Fibroblast of the aortic adventitia (primary cell): ENCODE measurements around the gene PPP1R8. TPM values are rescaled to one million over a fixed set of nuclear protein-coding genes. Genes with fewer than 3 reads are reported as not detected.
"Not testable (repeated sequence)": the region's sequence is repeated elsewhere in the genome, so short reads cannot be mapped to it uniquely, and the experiment has no call there.

Experiments
- DNase-seq: peaks from one replicate; pipeline ENCODE4 v3.0.0-alpha.2; 2010; ENCODE audit warnings: low read depth
- H3K4me3 ChIP-seq: 2 replicates; pipeline ENCODE4 v1.5.1; 2011; ENCODE audit warnings: low read depth, mild to moderate bottlenecking, control low read depth, low read length, moderate library complexity
- total RNA-seq: library from RNA; depleted of rRNA; stranded (reverse); fragments of >200 nt; gene quantifications from 2 replicates; pipeline ENCODE4 v1.2.3, GENCODE V29; 2012; ENCODE audit warnings: low replicate concordance
- TF ChIP-seq, protein P1 (sequence below): IDR thresholded peaks from 2 replicates; pipeline ENCODE4 v1.5.1; 2011; ENCODE audit warnings: mild to moderate bottlenecking, low read length, control low read depth, inconsistent platforms; ENCODE audit not compliant: insufficient read depth

PPP1R8 gene
- total RNA-seq, 1 donor: 35.2 TPM

DNA sequence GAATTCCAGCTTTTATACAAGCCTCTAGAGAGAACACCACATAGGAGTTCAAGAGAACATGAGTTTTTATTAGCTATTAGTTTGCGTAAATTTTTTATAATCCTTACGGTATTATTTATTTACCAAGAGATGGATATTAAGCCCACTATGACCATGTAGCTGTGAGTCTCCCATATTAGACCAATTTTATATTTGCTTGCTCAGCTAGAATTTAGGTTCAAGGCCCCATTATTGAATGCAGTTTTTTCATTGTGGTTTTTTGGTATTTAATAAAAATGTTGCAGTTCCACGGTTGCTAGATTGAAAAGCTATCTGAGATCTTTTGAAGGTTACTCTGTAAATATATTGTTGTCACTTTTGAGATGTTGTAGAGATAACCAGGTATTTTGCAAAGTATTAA lies 2.9 kb downstream of the PPP1R8 start:
- no peak for DNase-seq
- no peak overlapping the region for H3K4me3 ChIP-seq
- TF ChIP-seq, protein P1, sequence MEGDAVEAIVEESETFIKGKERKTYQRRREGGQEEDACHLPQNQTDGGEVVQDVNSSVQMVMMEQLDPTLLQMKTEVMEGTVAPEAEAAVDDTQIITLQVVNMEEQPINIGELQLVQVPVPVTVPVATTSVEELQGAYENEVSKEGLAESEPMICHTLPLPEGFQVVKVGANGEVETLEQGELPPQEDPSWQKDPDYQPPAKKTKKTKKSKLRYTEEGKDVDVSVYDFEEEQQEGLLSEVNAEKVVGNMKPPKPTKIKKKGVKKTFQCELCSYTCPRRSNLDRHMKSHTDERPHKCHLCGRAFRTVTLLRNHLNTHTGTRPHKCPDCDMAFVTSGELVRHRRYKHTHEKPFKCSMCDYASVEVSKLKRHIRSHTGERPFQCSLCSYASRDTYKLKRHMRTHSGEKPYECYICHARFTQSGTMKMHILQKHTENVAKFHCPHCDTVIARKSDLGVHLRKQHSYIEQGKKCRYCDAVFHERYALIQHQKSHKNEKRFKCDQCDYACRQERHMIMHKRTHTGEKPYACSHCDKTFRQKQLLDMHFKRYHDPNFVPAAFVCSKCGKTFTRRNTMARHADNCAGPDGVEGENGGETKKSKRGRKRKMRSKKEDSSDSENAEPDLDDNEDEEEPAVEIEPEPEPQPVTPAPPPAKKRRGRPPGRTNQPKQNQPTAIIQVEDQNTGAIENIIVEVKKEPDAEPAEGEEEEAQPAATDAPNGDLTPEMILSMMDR: no peak

DNA sequence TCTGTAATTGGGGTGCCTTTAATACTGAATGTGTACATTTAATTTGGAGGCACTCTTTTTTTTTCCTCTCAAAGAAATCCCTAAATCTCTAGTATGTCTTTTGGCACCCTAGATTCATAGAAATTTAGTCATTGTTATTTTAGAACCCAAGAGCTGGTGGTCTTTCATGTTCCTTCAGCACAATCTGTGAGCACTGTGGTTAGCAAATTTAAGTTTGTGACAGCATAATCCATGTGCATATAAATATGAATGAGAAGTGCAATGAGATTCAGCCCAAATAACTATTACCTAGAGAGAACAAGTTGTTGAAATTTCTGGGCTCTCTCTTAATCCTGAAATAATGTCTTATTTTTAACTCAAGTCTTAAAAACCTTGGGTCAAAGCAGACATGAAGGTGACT lies 4.5 kb downstream of the PPP1R8 start:
- TF ChIP-seq, protein P1: no peak
- no peak for DNase-seq
- no peak overlapping the region for H3K4me3 ChIP-seq

DNA sequence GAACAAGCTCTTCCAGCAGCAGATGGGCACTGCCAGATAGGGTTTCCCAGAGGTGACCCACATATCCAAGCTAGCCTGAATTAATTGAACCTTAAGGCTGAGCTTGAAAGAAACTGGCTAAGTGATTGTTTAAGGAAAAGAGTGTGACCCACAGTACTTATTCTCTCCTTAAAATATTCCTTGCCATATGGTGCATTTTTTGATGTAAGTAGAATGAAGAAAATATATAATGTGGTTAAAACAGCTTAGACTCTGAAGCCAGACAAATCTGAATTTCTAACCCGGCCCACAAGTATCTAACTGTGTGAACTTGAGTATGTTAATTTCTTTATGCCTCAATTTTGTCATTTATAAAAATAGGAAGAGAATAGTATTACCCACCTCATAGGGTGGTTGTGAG lies 4.9 kb downstream of the PPP1R8 start:
- TF ChIP-seq, protein P1: no peak
- no peak for DNase-seq
- H3K4me3 ChIP-seq: no peak overlapping the region

DNA sequence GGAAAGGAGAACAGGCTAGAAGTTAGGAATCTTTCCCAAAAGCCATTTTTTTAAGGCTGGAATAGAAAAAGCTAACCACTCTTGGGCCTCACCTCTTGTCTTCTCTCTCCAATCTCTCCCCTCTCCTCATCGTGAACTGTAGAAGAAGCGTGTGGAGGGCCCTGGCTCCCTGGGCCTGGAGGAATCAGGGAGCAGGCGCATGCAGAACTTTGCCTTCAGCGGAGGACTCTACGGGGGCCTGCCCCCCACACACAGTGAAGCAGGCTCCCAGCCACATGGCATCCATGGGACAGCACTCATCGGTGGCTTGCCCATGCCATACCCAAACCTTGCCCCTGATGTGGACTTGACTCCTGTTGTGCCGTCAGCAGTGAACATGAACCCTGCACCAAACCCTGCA lies 19.4 kb downstream of the PPP1R8 start:
- H3K4me3 ChIP-seq: no peak overlapping the region
- DNase-seq: no peak
- TF ChIP-seq, protein P1: no peak

DNA sequence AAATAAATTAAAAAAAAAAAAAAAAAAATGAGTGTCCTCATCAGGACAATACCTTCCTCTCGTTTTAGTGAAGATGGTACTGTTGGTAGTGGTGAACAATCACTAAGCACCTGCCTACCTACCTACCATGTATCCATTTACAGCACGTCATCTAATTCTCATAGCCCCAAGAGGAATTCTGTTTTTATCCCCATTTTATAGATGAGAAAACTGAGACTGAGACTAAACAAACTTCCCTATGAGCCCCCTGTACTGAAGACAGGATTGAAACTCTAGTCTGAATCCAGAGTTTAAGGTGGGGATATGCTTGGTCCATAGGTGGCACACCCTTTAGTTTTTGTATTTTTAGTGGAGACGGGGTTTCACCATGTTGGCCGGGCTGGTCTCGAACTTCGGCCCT lies 24.5 kb downstream of the PPP1R8 start:
- no peak for DNase-seq
- no peak overlapping the region for H3K4me3 ChIP-seq
- TF ChIP-seq, protein P1: no peak

DNA sequence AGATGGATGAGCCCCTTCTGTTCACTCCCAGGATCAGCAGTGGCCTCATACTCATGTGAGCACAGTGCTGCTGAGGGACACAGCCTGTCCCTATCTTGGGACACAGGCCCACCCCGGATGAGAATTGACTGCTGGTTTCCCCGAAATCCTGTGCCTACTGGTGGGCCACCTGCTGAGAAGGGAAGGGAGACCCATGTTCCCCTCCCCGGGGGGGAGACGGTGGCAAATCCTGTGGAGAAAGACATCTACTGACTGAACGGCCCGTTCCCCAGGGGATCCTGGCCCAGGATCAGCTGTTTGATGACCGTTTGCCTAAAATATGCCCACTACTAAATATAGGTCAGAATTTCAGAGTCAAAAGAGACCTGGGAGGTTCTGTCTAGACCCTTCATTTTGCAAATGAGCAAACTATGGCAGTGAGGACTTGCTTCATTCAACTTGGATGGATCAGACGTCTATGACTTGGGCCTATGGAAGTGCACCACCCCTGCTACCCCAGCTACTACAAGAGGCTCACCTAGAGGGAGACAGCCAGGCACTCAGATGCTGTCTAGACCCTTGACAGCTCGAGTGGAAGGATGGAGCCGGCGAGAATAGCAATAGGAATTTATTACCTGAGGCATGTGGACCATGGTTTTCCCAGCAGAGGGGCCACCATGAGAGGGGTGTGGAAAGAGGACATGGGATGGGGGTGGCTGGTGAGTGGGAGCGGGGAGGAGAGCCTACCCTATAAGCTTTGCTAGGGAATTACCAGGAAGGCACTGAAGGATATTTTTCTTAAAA lies 26.2 kb downstream of the PPP1R8 start:
- no peak for DNase-seq
- TF ChIP-seq, protein P1: no peak
- no peak overlapping the region for H3K4me3 ChIP-seq

DNA sequence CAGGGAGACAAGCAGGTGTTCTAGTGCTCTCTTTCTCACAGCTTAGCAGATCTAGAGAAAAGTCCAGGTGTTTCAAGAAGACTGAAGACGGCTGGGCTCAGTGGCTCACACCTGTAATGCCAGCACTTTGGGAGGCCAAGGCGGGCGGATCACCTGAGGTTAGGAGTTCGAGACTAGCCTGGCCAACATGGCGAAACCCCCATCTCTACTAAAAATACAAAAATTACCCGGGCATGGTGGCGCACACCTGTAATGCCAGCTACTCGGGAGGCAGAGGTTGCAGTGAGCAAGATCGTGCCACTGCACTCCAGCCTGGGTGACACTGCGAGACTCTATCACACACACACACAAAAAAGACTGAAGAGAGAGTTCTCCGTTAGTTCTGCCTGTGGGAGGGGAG lies 27.0 kb downstream of the PPP1R8 start:
- H3K4me3 ChIP-seq: not testable (repeated sequence)

More for the DNA sequence above, 27.0 kb downstream of the PPP1R8 start:
- not testable (repeated sequence) for DNase-seq
